Loucy (cell line): ENCODE results near the gene UROD.

Source experiments
- H2AFZ ChIP-seq: fragments of 200-600 bp; sonication (generic); 2 replicates; pipeline ENCODE4 v1.6.0; 2016; ENCODE audit warnings: antibody characterized with exemption, mild to moderate bottlenecking, low read length, moderate library complexity
- H3F3A ChIP-seq: fragments of 200-600 bp; 2 replicates; pipeline ENCODE4 v1.6.0; 2016; ENCODE audit warnings: antibody characterized with exemption, low read depth, mild to moderate bottlenecking
- H3K27me3 ChIP-seq: fragments of 200-600 bp; sonication (generic); 2 replicates; pipeline ENCODE4 v1.6.1; 2014; ENCODE audit warnings: low read length, mild to moderate bottlenecking; ENCODE audit not compliant: insufficient read depth, poor library complexity, severe bottlenecking
- H3K36me3 ChIP-seq: fragments of 200-600 bp; sonication (generic); 2 replicates; pipeline ENCODE4 v1.6.1; 2016; ENCODE audit warnings: low read length; ENCODE audit not compliant: insufficient read depth
- H3K4me1 ChIP-seq: fragments of 200-600 bp; sonication (generic); 2 replicates; pipeline ENCODE4 v1.5.1; 2014; ENCODE audit warnings: low read length, mild to moderate bottlenecking; ENCODE audit not compliant: insufficient read depth, poor library complexity, severe bottlenecking
- H3K4me2 ChIP-seq: fragments of 200-600 bp; sonication (generic); 2 replicates; pipeline ENCODE4 v1.6.0; 2014; ENCODE audit warnings: antibody characterized with exemption, low read length, low read depth, mild to moderate bottlenecking; ENCODE audit not compliant: poor library complexity, severe bottlenecking
- H3K4me3 ChIP-seq: fragments of 200-600 bp; sonication (generic); 2 replicates; pipeline ENCODE4 v1.5.1; 2014; ENCODE audit warnings: low read length, mild to moderate bottlenecking, mixed read lengths; ENCODE audit not compliant: poor library complexity, severe bottlenecking
- H3K79me2 ChIP-seq: fragments of 200-600 bp; sonication (generic); 2 replicates; pipeline ENCODE4 v1.6.1; 2014; ENCODE audit warnings: low read length; ENCODE audit not compliant: insufficient read depth
- H3K9ac ChIP-seq: fragments of 200-600 bp; sonication (generic); 2 replicates; pipeline ENCODE4 v1.6.0; 2014; ENCODE audit warnings: mild to moderate bottlenecking, low read depth, low read length, moderate library complexity; ENCODE audit not compliant: poor library complexity, severe bottlenecking
- H3K9me2 ChIP-seq: fragments of 200-600 bp; sonication (generic); replicated peaks from 2 replicates; pipeline ENCODE4 v1.6.1; 2016; ENCODE audit warnings: low read depth, low read length, mixed read lengths
- H3K9me3 ChIP-seq: fragments of 200-600 bp; sonication (generic); 2 replicates; pipeline ENCODE4 v1.6.1; 2014; ENCODE audit warnings: mild to moderate bottlenecking, antibody characterized with exemption, low read length, low read depth; ENCODE audit not compliant: insufficient read depth
- H4K20me1 ChIP-seq: fragments of 200-600 bp; sonication (generic); 2 replicates; pipeline ENCODE4 v1.6.0; 2014; ENCODE audit warnings: antibody characterized with exemption, low read length, mild to moderate bottlenecking; ENCODE audit not compliant: insufficient read depth, poor library complexity, severe bottlenecking
- EZH2phosphoT487 ChIP-seq: fragments of 200-600 bp; IDR thresholded peaks from 2 replicates; pipeline ENCODE4 v1.6.1; 2018; ENCODE audit warnings: antibody characterized with exemption, mild to moderate bottlenecking, moderate library complexity, borderline replicate concordance
- TF ChIP-seq, protein P1 (sequence below): fragments of 200-600 bp; sonication (generic); conservative IDR thresholded peaks from 2 replicates; pipeline ENCODE4 v1.5.1; 2014; ENCODE audit warnings: mild to moderate bottlenecking, antibody characterized with exemption, low read length

The UROD gene

GRCh38 chr1:45038661-45039364 is 26.8 kb downstream of the UROD start:
- H3K4me3 ChIP-seq, result no peak overlapping the region
- no peaks in the 10 kb centered on the region for H3K27me3 ChIP-seq
- H2AFZ ChIP-seq, result no peak overlapping the region
- no peaks in the 10 kb centered on the region for H3F3A ChIP-seq
- H3K4me2 ChIP-seq, result no peak overlapping the region
- H3K9me2 ChIP-seq, result no peaks in the 10 kb centered on the region
- no peak for TF ChIP-seq EZH2phosphoT487
- TF ChIP-seq, protein P1, sequence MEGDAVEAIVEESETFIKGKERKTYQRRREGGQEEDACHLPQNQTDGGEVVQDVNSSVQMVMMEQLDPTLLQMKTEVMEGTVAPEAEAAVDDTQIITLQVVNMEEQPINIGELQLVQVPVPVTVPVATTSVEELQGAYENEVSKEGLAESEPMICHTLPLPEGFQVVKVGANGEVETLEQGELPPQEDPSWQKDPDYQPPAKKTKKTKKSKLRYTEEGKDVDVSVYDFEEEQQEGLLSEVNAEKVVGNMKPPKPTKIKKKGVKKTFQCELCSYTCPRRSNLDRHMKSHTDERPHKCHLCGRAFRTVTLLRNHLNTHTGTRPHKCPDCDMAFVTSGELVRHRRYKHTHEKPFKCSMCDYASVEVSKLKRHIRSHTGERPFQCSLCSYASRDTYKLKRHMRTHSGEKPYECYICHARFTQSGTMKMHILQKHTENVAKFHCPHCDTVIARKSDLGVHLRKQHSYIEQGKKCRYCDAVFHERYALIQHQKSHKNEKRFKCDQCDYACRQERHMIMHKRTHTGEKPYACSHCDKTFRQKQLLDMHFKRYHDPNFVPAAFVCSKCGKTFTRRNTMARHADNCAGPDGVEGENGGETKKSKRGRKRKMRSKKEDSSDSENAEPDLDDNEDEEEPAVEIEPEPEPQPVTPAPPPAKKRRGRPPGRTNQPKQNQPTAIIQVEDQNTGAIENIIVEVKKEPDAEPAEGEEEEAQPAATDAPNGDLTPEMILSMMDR, result no peak
- H4K20me1 ChIP-seq, result no peaks in the 10 kb centered on the region
- no peaks in the 10 kb centered on the region for H3K4me1 ChIP-seq
- H3K9ac ChIP-seq, result no peak overlapping the region
- peaks cover 28% of the 10 kb centered on the region; the same call in 1 of the 2 replicates for H3K36me3 ChIP-seq
- H3K79me2 ChIP-seq, result no peaks in the 10 kb centered on the region
- no peaks in the 10 kb centered on the region for H3K9me3 ChIP-seq

DNA sequence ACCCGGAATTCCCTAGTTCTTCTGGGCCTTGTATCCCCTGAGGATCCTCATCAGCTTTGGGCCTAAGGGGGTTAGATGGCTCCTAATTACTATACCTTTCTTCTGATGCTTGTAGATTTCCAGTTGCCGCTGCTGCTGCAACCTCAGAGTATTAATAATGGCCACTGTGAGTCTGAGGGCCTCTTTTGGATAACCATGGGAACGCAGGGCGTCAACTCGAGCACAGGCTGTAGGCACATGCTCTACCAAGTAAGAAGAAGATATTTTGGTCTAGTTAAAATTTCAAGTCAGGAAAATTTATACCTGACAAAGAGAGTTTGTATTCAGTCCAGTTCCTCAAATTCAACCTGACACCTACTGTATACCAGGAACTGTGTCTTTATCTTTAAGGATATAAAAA is 28.2 kb downstream of the UROD start:
- H4K20me1 ChIP-seq, result no peaks in the 10 kb centered on the region
- H3K4me2 ChIP-seq, result no peak overlapping the region
- H3F3A ChIP-seq, result no peaks in the 10 kb centered on the region
- TF ChIP-seq, protein P1, result no peak
- no peak for TF ChIP-seq EZH2phosphoT487
- H3K27me3 ChIP-seq, result no peaks in the 10 kb centered on the region
- no peaks in the 10 kb centered on the region for H3K9me3 ChIP-seq
- no peak overlapping the region for H2AFZ ChIP-seq
- H3K79me2 ChIP-seq, result no peaks in the 10 kb centered on the region
- H3K36me3 ChIP-seq, result peaks cover 22% of the 10 kb centered on the region; the same call in 1 of the 2 replicates
- H3K9ac ChIP-seq, result no peak overlapping the region
- H3K4me1 ChIP-seq, result no peaks in the 10 kb centered on the region
- H3K4me3 ChIP-seq, result no peak overlapping the region
- no peaks in the 10 kb centered on the region for H3K9me2 ChIP-seq

GRCh38 chr1:45043094-45043493 is 31.0 kb downstream of the UROD start:
- Histone ChIP-seq H2AFZ (no peak overlapping the region), H3K4me2 (no peak overlapping the region), H3K4me3 (no peak overlapping the region), H3F3A (no peaks in the 10 kb centered on the region), H3K27me3 (no peaks in the 10 kb centered on the region), H3K36me3 (peaks cover 18% of the 10 kb centered on the region; the same call in 1 of the 2 replicates), H3K9me2 (no peaks in the 10 kb centered on the region), H3K79me2 (no peaks in the 10 kb centered on the region), H3K9me3 (no peaks in the 10 kb centered on the region), H4K20me1 (no peaks in the 10 kb centered on the region), H3K9ac (no peak overlapping the region), H3K4me1 (no peaks in the 10 kb centered on the region)
- TF ChIP-seq, protein P1, result no peak
- no peak for TF ChIP-seq EZH2phosphoT487
